B cell (primary cell): ENCODE measurements around the gene STX8. TPM values are rescaled to one million over a fixed set of nuclear protein-coding genes. Genes with fewer than 3 reads are reported as not detected.

ENCODE experiments used
- ATAC-seq: fragments of 200-7000 bp; cut with Tn5 transposase; one replicate; pipeline ENCODE4 v1.10.0; 2021; ENCODE audit warnings: low read depth, mild to moderate bottlenecking, moderate number of reproducible peaks, moderate library complexity
- CTCF ChIA-PET: fragments of 350-600 bp; sonication (Branson Sonifier 250); formaldehyde crosslinking; loops from one replicate; lab custom pipeline; 2021; ENCODE audit warnings: antibody characterized with exemption, inconsistent platforms; lab: Charles Lee
- POLR2A ChIA-PET: fragments of 350-600 bp; sonication (Branson Sonifier 250); formaldehyde crosslinking; loops from one replicate; lab custom pipeline; 2021; ENCODE audit warnings: antibody characterized with exemption; lab: Charles Lee
- DNase-seq: peaks from one replicate; pipeline ENCODE4 v3.0.0; 2013
- H2AFZ ChIP-seq: 2 replicates; pipeline ENCODE4 v1.6.1; 2012; ENCODE audit warnings: mild to moderate bottlenecking, low read depth, low read length; ENCODE audit not compliant: insufficient read depth, poor library complexity, severe bottlenecking
- H3K27ac ChIP-seq, 2 donors: 1 replicate in 1 of 2; 2 replicates in 1 of 2; pipeline ENCODE4 v1.5.1; 2012 to 2013; ENCODE audit warnings: low read length in 2 of 2, mild to moderate bottlenecking in 2 of 2, moderate library complexity in 1 of 2
- H3K27me3 ChIP-seq, 4 experiments: fragments of 200-600 bp in 1 of 4; sonication (generic) in 1 of 4; replicated peaks in 1 of 4; 1 replicate in 2 of 4; 2 replicates in 2 of 4; pipeline versions ENCODE4 v1.6.1 to v1.7.0; 2013 to 2016; ENCODE audit warnings: low read length in 3 of 4, mild to moderate bottlenecking in 2 of 4, mixed read lengths in 1 of 4, moderate library complexity in 1 of 4; ENCODE audit not compliant: insufficient read depth in 4 of 4, control insufficient read depth in 3 of 4; ENCODE audit errors: control extremely low read depth in 1 of 4
- H3K36me3 ChIP-seq, 2 experiments: replicated peaks in 1 of 2; 1 replicate in 1 of 2; 2 replicates in 1 of 2; pipeline versions ENCODE4 v1.6.1 to v1.7.1; 2013; ENCODE audit warnings: low read length in 1 of 2; ENCODE audit not compliant: insufficient read depth in 2 of 2, control insufficient read depth in 1 of 2; ENCODE audit errors: control extremely low read depth in 1 of 2, extremely low read depth in 1 of 2
- H3K4me1 ChIP-seq, 2 donors: fragments of 200-600 bp in 1 of 2; sonication (generic) in 1 of 2; 1 replicate in 1 of 2; 2 replicates in 1 of 2; pipeline versions ENCODE4 v1.5.1 to v1.6.1; 2013 to 2017; ENCODE audit warnings: low read length in 2 of 2; ENCODE audit not compliant: control insufficient read depth in 2 of 2, insufficient read depth in 2 of 2
- H3K4me2 ChIP-seq: replicated peaks from 2 replicates; pipeline ENCODE3; 2012; ENCODE audit warnings: mild to moderate bottlenecking, low read depth, low read length; ENCODE audit not compliant: poor library complexity, severe bottlenecking
- H3K4me3 ChIP-seq, 5 experiments: fragments of 200-600 bp in 1 of 5; sonication (generic) in 1 of 5; 1 replicate in 3 of 5; 2 replicates in 2 of 5; pipeline versions ENCODE4 v1.5.1 to v1.7.0; 2011 to 2016; ENCODE audit warnings: low read length in 4 of 5, mild to moderate bottlenecking in 4 of 5, low read depth in 2 of 5, control low read depth in 1 of 5, moderate library complexity in 1 of 5; ENCODE audit not compliant: insufficient read depth in 1 of 5; ENCODE audit errors: control extremely low read depth in 1 of 5, extremely low read depth in 1 of 5
- H3K79me2 ChIP-seq: fragments of 200-600 bp; sonication (generic); one replicate; pipeline ENCODE4 v1.6.0; 2016; ENCODE audit warnings: low read length; ENCODE audit not compliant: control insufficient read depth, insufficient read depth
- H3K9ac ChIP-seq: fragments of 200-600 bp; sonication (generic); 2 replicates; pipeline ENCODE4 v1.6.1; 2017; ENCODE audit warnings: mild to moderate bottlenecking, low read length, moderate library complexity
- H3K9me3 ChIP-seq, 3 donors: one replicate each; pipeline versions ENCODE4 v1.6.1 to v1.7.1; 2013; ENCODE audit warnings: low read length in 2 of 3; ENCODE audit not compliant: control insufficient read depth in 2 of 3, insufficient read depth in 1 of 3; ENCODE audit errors: control extremely low read depth in 1 of 3
- H4K20me1 ChIP-seq: 2 replicates; pipeline ENCODE4 v1.6.0; 2012; ENCODE audit warnings: mild to moderate bottlenecking, low read length; ENCODE audit not compliant: insufficient read depth, control insufficient read depth, poor library complexity, severe bottlenecking
- H3K27ac Mint-ChIP-seq: one replicate; pipeline ENCODE4 v1.8.0; 2021; ENCODE audit warnings: mixed read lengths
- H3K27me3 Mint-ChIP-seq: one replicate; pipeline ENCODE4 v1.8.0; 2021; ENCODE audit warnings: mixed read lengths
- H3K4me1 Mint-ChIP-seq: one replicate; pipeline ENCODE4 v1.8.0; 2021; ENCODE audit warnings: mixed read lengths
- H3K4me3 Mint-ChIP-seq: one replicate; pipeline ENCODE4 v1.8.0; 2021; ENCODE audit warnings: mixed read lengths
- H3K9me3 Mint-ChIP-seq: one replicate; pipeline ENCODE4 v1.8.0; 2022; ENCODE audit warnings: mixed read lengths; ENCODE audit not compliant: insufficient read depth
- EZH2 ChIP-seq: IDR thresholded peaks from 2 replicates; pipeline ENCODE4 v1.6.1; 2012; ENCODE audit warnings: borderline replicate concordance, low read depth, mild to moderate bottlenecking, moderate library complexity, low read length; ENCODE audit not compliant: insufficient read depth, poor library complexity, severe bottlenecking
- WGBS: methylation state at CpG from one replicate; pipeline ENCODE4 v1.1.5; 2013; ENCODE audit warnings: missing lambda C conversion rate; ENCODE audit not compliant: insufficient coverage; 5-methylcytosine and 5-hydroxymethylcytosine counted together
- intact Hi-C: fragments of 100-400 bp; cut with micrococcal nuclease; formaldehyde crosslinking; loops from one replicate; pipeline ENCODE4 v1.10.0; 2022
- polyA plus RNA-seq: library from polyadenylated mRNA; depleted of rRNA; stranded (reverse); fragments of >200 nt; gene quantifications from 2 replicates; pipeline ENCODE4 v1.2.3, GENCODE V29; 2012
- total RNA-seq, 2 donors: library from RNA; stranded (reverse); fragments of 120-200 nt in 1 of 2; gene quantifications; 1 replicate in 1 of 2; 2 replicates in 1 of 2; pipeline versions ENCODE4 v1.2.3 to v1.2.4, GENCODE V29; 2013 to 2022
- TF ChIP-seq, protein P1 (sequence below): fragments of 200-600 bp; IDR thresholded peaks from one replicate; pipeline ENCODE4 v1.8.0; 2022; ENCODE audit warnings: antibody characterized with exemption, mild to moderate bottlenecking

STX8 gene
- total and polyA plus RNA-seq, 2 donors (not counting 1 experiment from before 2014, with no cell fraction given), result 35.8 to 61.5 TPM

DNA sequence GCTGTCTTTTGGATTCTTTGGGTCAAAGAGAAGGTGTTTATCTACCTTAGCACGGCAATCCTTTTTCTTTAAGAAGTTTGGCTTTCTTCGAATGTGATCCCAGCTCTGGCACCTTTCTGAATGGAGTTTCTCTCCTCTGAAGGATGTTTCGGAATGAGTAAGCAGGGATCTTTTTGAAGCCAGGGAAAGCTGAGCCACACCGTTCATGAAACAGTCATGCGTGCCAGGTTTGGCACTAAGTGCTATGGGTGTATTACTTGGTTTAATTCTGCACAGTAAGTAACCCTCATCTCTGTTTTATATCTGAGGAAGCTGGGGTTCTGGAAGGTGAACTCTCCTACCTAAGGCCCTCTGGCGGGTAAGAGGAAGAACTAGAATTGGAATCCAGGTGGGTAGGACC lies 319.8 kb downstream of the STX8 start:
- no peaks in the 10 kb centered on the region for H3K27me3 ChIP-seq
- Mint-ChIP-seq H3K27me3 (no peaks in the 10 kb centered on the region), H3K4me3 (no peak overlapping the region), H3K4me1 (peaks cover 16% of the 10 kb centered on the region), H3K9me3 (no peaks in the 10 kb centered on the region), H3K27ac (no peak overlapping the region)
- WGBS, result 100% methylated on average over 3 of the region's 6 CpGs
- no peak overlapping the region for H2AFZ ChIP-seq
- no peaks in the 10 kb centered on the region for H3K79me2 ChIP-seq
- intact Hi-C loops, result no loop called here
- ChIA-PET POLR2A (no interaction called here), CTCF (no interaction called here)
- no peaks in the 10 kb centered on the region for H3K9me3 ChIP-seq
- TF ChIP-seq, protein P1, sequence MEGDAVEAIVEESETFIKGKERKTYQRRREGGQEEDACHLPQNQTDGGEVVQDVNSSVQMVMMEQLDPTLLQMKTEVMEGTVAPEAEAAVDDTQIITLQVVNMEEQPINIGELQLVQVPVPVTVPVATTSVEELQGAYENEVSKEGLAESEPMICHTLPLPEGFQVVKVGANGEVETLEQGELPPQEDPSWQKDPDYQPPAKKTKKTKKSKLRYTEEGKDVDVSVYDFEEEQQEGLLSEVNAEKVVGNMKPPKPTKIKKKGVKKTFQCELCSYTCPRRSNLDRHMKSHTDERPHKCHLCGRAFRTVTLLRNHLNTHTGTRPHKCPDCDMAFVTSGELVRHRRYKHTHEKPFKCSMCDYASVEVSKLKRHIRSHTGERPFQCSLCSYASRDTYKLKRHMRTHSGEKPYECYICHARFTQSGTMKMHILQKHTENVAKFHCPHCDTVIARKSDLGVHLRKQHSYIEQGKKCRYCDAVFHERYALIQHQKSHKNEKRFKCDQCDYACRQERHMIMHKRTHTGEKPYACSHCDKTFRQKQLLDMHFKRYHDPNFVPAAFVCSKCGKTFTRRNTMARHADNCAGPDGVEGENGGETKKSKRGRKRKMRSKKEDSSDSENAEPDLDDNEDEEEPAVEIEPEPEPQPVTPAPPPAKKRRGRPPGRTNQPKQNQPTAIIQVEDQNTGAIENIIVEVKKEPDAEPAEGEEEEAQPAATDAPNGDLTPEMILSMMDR, result no peak
- no peak for TF ChIP-seq EZH2
- no peak for ATAC-seq
- no peak overlapping the region for H3K4me3 ChIP-seq
- no peaks in the 10 kb centered on the region for H3K36me3 ChIP-seq
- peaks cover 11 to 15% of the 10 kb centered on the region in 2 donors for H3K4me1 ChIP-seq
- H3K27ac ChIP-seq, result no peak overlapping the region
- no peaks in the 10 kb centered on the region for H4K20me1 ChIP-seq
- H3K9ac ChIP-seq, result no peak overlapping the region
- no peak for DNase-seq
- H3K4me2 ChIP-seq, result no peak overlapping the region

DNA sequence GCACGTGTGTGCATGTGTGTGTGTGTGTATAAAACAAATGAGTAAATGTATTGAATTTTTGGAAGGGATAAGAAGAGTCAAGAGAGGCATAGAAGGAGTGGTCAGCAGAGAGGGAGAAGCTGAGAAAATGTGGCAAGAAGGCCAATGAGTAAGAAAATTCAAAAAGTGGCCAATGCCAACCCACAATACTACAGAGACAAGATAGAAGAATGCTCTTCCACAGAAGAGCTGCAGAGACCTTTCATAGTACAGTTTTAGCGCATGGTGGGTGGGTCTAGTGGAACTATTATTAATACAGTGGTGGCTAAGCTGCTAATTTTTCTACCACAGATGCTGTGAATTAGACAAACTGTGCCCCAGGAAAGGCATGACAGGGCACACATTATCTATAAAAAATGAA lies 320.8 kb downstream of the STX8 start:
- Histone ChIP-seq H3K9me3 (no peaks in the 10 kb centered on the region), H3K27ac (no peak overlapping the region), H3K27me3 (no peaks in the 10 kb centered on the region), H2AFZ (no peak overlapping the region), H3K4me1 (peaks cover 11 to 15% of the 10 kb centered on the region in 2 donors), H4K20me1 (no peaks in the 10 kb centered on the region), H3K4me3 (no peak overlapping the region), H3K79me2 (no peaks in the 10 kb centered on the region), H3K4me2 (no peak overlapping the region), H3K36me3 (peaks cover 0 to 1% of the 10 kb centered on the region in 2 experiments), H3K9ac (no peak overlapping the region)
- no CpG with 5 or more reads among the region's 2 CpGs for WGBS
- ATAC-seq (no peak), DNase-seq (no peak)
- Mint-ChIP-seq H3K4me1 (peaks cover 16% of the 10 kb centered on the region), H3K27me3 (no peaks in the 10 kb centered on the region), H3K4me3 (no peak overlapping the region), H3K27ac (no peak overlapping the region), H3K9me3 (no peaks in the 10 kb centered on the region)
- CTCF ChIA-PET, result no interaction called here
- POLR2A ChIA-PET, result no interaction called here
- no peak for TF ChIP-seq EZH2
- TF ChIP-seq, protein P1, result no peak
- intact Hi-C loops, result no loop called here
